ENCODE data around the gene ANOS1.

ANOS1 gene

GRCh38 chrX:8692871-8693270 is 39.1 kb downstream of the ANOS1 start:
- no peak for TF ChIP-seq POLR2AphosphoS5 (IDR thresholded peaks at IDR 0.05; ENCODE audit: low read depth)
- TF ChIP-seq SPI1 (IDR thresholded peaks at IDR 0.05; ENCODE audit: borderline replicate concordance, low read depth) = no peak
- TF ChIP-seq CTCF (IDR thresholded peaks at IDR 0.05; ENCODE audit: insufficient read depth, low read length) = no peak
- TF ChIP-seq GABPA (IDR thresholded peaks at IDR 0.05; ENCODE audit: low read depth) = no peak
- no peak for TF ChIP-seq REST (IDR thresholded peaks at IDR 0.05; ENCODE audit: insufficient replicate concordance, low read depth)
- Histone ChIP-seq H3K27ac (replicated peaks) (no peak overlapping the region), H3K4me3 (replicated peaks; ENCODE audit: insufficient read depth, low read length) (no peak overlapping the region), H3K27me3 (ENCODE audit: insufficient read depth, poor library complexity, severe bottlenecking) (no peaks in the 10 kb centered on the region)
- DNase-seq (ENCODE audit: low read depth in 1 of 2, low spot score in 1 of 2) = no peak

- Histone ChIP-seq H3K4me3 (replicated peaks; ENCODE audit: insufficient read depth, low read length) (no peak overlapping the region), H3K27me3 (ENCODE audit: insufficient read depth, poor library complexity, severe bottlenecking) (no peaks in the 10 kb centered on the region), H3K27ac (replicated peaks) (no peak overlapping the region)
- no peak for DNase-seq (ENCODE audit: low read depth in 1 of 2, low spot score in 1 of 2)
- TF ChIP-seq SPI1 (IDR thresholded peaks at IDR 0.05; ENCODE audit: borderline replicate concordance, low read depth) = no peak
- TF ChIP-seq REST (IDR thresholded peaks at IDR 0.05; ENCODE audit: insufficient replicate concordance, low read depth) = no peak
- no peak for TF ChIP-seq CTCF (IDR thresholded peaks at IDR 0.05; ENCODE audit: insufficient read depth, low read length)
- TF ChIP-seq POLR2AphosphoS5 (IDR thresholded peaks at IDR 0.05; ENCODE audit: low read depth) = no peak
- TF ChIP-seq GABPA (IDR thresholded peaks at IDR 0.05; ENCODE audit: low read depth) = no peak
Measured at GRCh38 chrX:8689473-8689872, 42.5 kb downstream of the ANOS1 start.

- Histone ChIP-seq H3K27me3 (ENCODE audit: insufficient read depth, poor library complexity, severe bottlenecking) (no peaks in the 10 kb centered on the region), H3K4me3 (replicated peaks; ENCODE audit: insufficient read depth, low read length) (no peak overlapping the region), H3K27ac (replicated peaks) (no peak overlapping the region)
- TF ChIP-seq CTCF (IDR thresholded peaks at IDR 0.05; ENCODE audit: insufficient read depth, low read length) (no peak), REST (IDR thresholded peaks at IDR 0.05; ENCODE audit: insufficient replicate concordance, low read depth) (no peak), GABPA (IDR thresholded peaks at IDR 0.05; ENCODE audit: low read depth) (no peak), SPI1 (IDR thresholded peaks at IDR 0.05; ENCODE audit: borderline replicate concordance, low read depth) (no peak), POLR2AphosphoS5 (IDR thresholded peaks at IDR 0.05; ENCODE audit: low read depth) (no peak)
- DNase-seq (ENCODE audit: low read depth in 1 of 2, low spot score in 1 of 2) = no peak
Measured at GRCh38 chrX:8688776-8689175, 43.2 kb downstream of the ANOS1 start.
